GM18511 (cell line): ENCODE results near the gene PTTG1IP2.

Source experiments
- ATAC-seq: cut with Tn5 transposase; IDR thresholded peaks from one replicate; pipeline ENCODE4 v1.9.1; 2021; ENCODE audit warnings: mild to moderate bottlenecking, moderate library complexity; ENCODE audit not compliant: unreplicated experiment

PTTG1IP2 gene

DNA sequence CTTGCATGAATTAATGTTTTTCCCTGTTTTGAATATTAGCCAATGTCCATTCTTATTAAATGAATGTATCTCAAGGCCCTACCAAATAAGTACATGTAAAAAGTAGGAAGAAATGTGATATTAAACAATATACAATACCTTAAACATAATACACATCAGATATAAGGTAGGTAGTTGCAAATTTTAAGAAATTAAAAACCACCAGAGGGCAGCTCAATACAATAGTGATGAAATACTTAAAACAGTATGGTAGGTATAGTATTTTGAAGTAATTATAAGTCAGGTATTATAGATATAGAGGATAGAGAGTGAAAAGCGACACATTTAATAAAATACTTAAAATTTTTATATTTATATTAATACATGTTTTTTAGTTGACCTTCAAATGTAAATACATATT, 83.1 kb downstream of the PTTG1IP2 start:
- no peak for ATAC-seq

DNA sequence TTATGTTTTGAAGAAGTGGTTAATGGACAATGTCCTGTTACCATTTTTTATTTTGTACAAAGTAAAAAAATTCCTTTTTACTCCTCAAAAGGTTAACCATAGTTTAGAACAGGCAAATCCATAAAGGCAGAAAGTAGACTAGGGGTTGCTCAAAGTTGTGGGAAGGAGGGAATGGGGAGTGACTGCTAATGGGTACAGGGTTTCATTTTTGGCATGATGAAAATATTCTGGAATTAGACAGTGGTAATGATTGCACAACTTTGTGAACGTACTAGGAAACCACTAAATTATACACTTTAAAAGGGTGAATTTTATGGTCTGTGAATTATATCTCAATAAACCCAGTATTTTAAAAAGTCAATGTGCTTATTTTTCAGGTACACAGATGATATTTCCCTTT, 91.3 kb downstream of the PTTG1IP2 start:
- ATAC-seq, result no peak
